BLaER1 (cell line): Measurements from ENCODE around the gene GRM8.

Experiments
- H3K27ac ChIP-seq: shearing (Covaris generic); formaldehyde crosslinking; 2 replicates; pipeline ENCODE4 v1.8.1; 2022
- H3K27me3 ChIP-seq: shearing (Covaris generic); formaldehyde crosslinking; 2 replicates; pipeline ENCODE4 v1.8.1; 2022
- H3K36me3 ChIP-seq: shearing (Covaris generic); formaldehyde crosslinking; 2 replicates; pipeline ENCODE4 v1.8.1; 2022
- H3K4me1 ChIP-seq: shearing (Covaris generic); formaldehyde crosslinking; 2 replicates; pipeline ENCODE4 v1.8.1; 2022
- H3K4me2 ChIP-seq: shearing (Covaris generic); formaldehyde crosslinking; 2 replicates; pipeline ENCODE4 v1.8.1; 2022
- H3K4me3 ChIP-seq: shearing (Covaris generic); formaldehyde crosslinking; 2 replicates; pipeline ENCODE4 v1.8.1; 2022
- H3K9ac ChIP-seq: shearing (Covaris generic); formaldehyde crosslinking; 2 replicates; pipeline ENCODE4 v1.8.1; 2022
- H3K9me3 ChIP-seq: shearing (Covaris generic); formaldehyde crosslinking; 2 replicates; pipeline ENCODE4 v1.8.1; 2022
- H4K20me1 ChIP-seq: shearing (Covaris generic); formaldehyde crosslinking; 2 replicates; pipeline ENCODE4 v1.8.1; 2022
- Cebpa-rat ChIP-seq: shearing (Covaris generic); IDR thresholded peaks from 2 replicates; pipeline ENCODE4 v1.8.1; 2022

Gene GRM8

DNA sequence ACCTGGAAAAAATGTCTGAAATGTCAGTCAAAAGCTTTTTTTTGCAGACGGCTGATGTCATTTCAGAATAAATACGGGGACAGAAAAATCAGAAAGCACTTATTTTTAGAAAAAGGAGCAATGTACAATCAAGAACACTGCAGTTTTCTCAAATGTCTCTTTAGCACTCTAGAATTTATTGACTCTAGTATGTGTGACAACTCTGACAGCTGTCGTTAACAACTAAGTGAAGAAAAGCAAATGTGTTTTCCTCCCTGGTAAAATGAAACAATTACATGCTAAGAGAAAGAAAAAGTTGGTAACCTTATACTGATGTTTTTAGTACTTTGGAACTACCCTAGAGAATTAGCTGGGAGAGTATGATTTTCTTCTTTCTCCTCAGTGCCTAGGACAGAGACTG lies 497.4 kb downstream of the GRM8 start:
- no peak overlapping the region for H3K9ac ChIP-seq
- no peaks in the 10 kb centered on the region for H3K4me1 ChIP-seq
- no peak overlapping the region for H3K4me3 ChIP-seq
- H3K27me3 ChIP-seq, result no peaks in the 10 kb centered on the region
- no peak for TF ChIP-seq Cebpa-rat
- H4K20me1 ChIP-seq, result no peaks in the 10 kb centered on the region
- no peaks in the 10 kb centered on the region for H3K36me3 ChIP-seq
- H3K4me2 ChIP-seq, result no peak overlapping the region
- no peak overlapping the region for H3K27ac ChIP-seq
- no peaks in the 10 kb centered on the region for H3K9me3 ChIP-seq

DNA sequence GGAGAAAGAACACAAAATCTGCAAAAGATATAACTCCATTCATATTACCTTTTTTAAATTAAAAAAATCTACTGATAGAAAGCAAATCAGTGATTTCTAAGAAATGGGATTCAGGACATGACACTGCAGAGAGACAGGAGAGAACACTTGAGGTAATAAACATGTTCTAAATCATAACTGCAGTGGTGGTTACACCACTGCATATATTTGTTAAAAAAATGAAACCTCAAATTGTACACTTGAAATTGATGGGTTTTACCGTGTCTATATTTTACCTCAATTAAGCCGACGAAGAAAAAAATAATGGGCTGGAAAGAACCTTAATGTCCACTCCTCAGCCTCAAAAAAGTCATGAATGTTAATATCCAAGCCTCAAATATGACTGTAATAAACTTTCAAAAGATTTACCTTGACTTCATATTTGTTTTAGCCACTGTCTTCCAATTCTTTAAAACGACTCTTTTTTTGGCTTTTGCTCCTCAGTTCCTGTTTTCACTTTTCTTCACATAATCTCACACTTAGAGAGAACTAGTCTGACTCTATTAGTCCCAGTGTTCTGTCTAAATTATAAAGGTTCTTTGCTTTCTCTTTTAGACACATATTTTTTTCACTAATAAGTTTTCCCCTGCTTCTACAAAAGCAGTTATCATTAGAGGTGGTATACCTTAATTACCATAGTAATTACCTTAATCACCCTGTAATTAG lies 502.4 kb downstream of the GRM8 start:
- H3K4me1 ChIP-seq, result no peaks in the 10 kb centered on the region
- no peak overlapping the region for H3K27ac ChIP-seq
- H3K9me3 ChIP-seq, result no peaks in the 10 kb centered on the region
- TF ChIP-seq Cebpa-rat, result no peak
- H3K4me2 ChIP-seq, result no peak overlapping the region
- H3K9ac ChIP-seq, result no peak overlapping the region
- no peak overlapping the region for H3K4me3 ChIP-seq
- no peaks in the 10 kb centered on the region for H3K36me3 ChIP-seq
- H3K27me3 ChIP-seq, result no peaks in the 10 kb centered on the region
- no peaks in the 10 kb centered on the region for H4K20me1 ChIP-seq

DNA sequence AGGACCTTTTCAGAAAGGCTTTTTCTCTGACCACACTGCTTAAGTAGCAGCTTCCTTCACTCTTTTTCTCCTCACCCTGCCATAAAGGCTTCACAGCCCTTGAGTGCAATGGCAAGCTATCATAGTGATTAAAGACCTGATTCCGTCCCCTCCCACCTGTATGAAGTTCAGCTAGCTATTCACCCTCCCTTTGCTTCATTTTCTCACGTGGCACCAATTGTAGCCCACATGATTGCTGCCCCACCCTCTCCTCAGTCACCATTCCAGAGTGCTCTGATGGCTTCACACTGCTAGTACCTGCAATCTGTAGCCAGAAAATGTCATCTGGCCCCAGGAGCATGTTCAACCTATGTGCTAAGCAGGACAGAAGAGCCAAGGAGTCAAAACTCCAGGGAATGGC lies 523.8 kb downstream of the GRM8 start:
- no peaks in the 10 kb centered on the region for H3K36me3 ChIP-seq
- no peak overlapping the region for H3K4me2 ChIP-seq
- H3K27ac ChIP-seq, result no peak overlapping the region
- H3K4me3 ChIP-seq, result no peak overlapping the region
- no peaks in the 10 kb centered on the region for H3K4me1 ChIP-seq
- H4K20me1 ChIP-seq, result no peaks in the 10 kb centered on the region
- no peaks in the 10 kb centered on the region for H3K27me3 ChIP-seq
- TF ChIP-seq Cebpa-rat, result no peak
- no peak overlapping the region for H3K9ac ChIP-seq
- H3K9me3 ChIP-seq, result no peaks in the 10 kb centered on the region

DNA sequence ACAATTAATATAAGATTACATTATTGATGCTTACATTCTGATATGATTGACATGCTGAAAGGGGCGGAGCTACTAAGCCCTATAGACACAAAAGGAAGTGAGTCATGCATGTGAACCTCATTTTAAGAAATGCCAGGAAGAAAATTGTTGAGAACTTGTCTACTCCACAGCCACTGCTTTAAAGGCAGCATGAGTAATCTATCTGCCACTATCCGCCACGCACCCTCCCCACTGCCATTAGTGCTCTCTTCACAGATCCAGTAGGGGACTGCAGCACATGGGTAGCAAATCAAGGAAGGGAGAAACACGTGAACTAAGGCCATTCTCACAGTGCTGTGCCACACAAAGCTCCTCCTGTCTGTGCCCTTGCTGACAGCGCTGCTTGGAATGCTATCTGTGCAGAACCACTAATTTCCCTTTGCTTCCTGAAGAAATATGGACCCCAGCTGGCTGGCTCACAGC lies 524.8 kb downstream of the GRM8 start:
- Histone ChIP-seq H3K27ac (no peak overlapping the region), H3K9me3 (no peaks in the 10 kb centered on the region), H3K4me1 (no peaks in the 10 kb centered on the region), H3K36me3 (no peaks in the 10 kb centered on the region), H3K9ac (no peak overlapping the region), H4K20me1 (no peaks in the 10 kb centered on the region), H3K27me3 (no peaks in the 10 kb centered on the region), H3K4me2 (no peak overlapping the region), H3K4me3 (no peak overlapping the region)
- TF ChIP-seq Cebpa-rat, result no peak

DNA sequence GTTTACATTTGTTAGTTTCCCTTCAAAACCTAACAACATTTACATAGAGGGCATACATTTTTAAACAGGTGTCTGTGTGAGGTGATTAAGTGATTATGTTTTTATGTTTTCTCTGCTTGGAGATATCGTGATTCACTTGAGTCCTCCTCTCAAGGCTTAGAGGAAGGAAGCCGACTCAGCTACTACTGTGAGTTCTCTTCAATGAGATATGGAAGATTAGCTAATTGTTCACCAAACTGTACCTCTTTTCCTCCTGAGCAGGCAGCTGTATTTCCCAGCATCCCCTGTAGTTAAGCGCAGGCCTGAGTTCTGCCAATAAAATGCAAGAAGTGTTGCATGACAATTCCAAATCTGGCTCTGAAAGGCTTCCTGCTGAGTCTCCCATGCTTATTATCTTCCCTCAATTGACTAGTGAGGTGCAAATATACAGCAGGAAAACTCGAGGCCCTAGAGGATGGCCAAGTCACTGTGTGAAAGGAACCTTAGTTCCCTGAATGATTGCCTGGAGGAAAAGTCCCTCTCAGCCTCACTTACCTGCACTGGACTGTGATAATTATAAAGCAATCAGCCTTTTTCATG lies 528.7 kb downstream of the GRM8 start:
- Histone ChIP-seq H3K4me3 (no peak overlapping the region), H3K4me1 (no peaks in the 10 kb centered on the region), H3K27me3 (no peaks in the 10 kb centered on the region), H3K27ac (no peak overlapping the region), H4K20me1 (no peaks in the 10 kb centered on the region), H3K4me2 (no peak overlapping the region), H3K9ac (no peak overlapping the region), H3K9me3 (no peaks in the 10 kb centered on the region), H3K36me3 (no peaks in the 10 kb centered on the region)
- no peak for TF ChIP-seq Cebpa-rat

DNA sequence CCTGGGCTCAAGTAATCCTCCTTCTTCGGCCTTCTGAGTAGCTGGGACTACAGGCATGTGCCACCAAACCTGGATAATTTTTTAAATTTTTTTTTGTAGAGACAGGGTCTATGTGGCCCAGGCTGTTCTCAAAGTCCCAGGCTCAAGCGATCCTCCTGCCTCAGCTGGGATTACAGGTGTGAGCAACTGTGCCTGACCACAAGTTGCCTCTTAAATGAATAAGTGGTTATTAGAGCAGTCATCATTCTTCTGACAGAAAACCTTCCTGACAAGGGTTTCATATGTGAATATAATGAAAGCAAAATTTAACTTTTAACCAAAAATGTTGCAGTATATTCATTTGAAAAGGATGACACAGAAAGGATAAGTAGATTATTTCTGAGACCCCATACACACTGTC lies 532.5 kb downstream of the GRM8 start:
- TF ChIP-seq Cebpa-rat, result no peak
- Histone ChIP-seq H3K27ac (no peak overlapping the region), H3K4me2 (no peak overlapping the region), H3K36me3 (no peaks in the 10 kb centered on the region), H3K4me1 (no peaks in the 10 kb centered on the region), H4K20me1 (no peaks in the 10 kb centered on the region), H3K27me3 (no peaks in the 10 kb centered on the region), H3K9ac (no peak overlapping the region), H3K4me3 (no peak overlapping the region), H3K9me3 (no peaks in the 10 kb centered on the region)

DNA sequence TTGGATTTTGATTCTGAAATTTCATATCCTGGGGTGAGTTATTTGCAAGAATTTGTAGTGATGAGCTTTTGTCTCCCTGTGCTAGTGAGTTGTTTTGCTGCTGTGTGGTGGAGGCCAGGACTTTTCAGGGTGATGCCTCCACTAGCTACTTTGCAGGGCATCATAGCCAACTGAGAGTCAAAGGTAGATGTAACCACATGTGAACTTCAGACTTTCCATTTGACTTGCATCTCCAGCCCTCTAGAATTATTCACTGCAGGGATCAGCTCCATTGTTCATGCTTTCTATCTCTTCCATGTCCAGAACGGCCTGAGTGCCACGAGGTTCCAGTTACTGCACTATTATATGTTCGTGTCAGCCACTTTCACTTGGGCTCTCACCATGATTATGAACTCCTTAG lies 534.3 kb downstream of the GRM8 start:
- no peaks in the 10 kb centered on the region for H4K20me1 ChIP-seq
- H3K36me3 ChIP-seq, result no peaks in the 10 kb centered on the region
- H3K9me3 ChIP-seq, result no peaks in the 10 kb centered on the region
- no peaks in the 10 kb centered on the region for H3K4me1 ChIP-seq
- H3K9ac ChIP-seq, result no peak overlapping the region
- no peak overlapping the region for H3K4me2 ChIP-seq
- no peaks in the 10 kb centered on the region for H3K27me3 ChIP-seq
- no peak overlapping the region for H3K4me3 ChIP-seq
- no peak for TF ChIP-seq Cebpa-rat
- H3K27ac ChIP-seq, result no peak overlapping the region

DNA sequence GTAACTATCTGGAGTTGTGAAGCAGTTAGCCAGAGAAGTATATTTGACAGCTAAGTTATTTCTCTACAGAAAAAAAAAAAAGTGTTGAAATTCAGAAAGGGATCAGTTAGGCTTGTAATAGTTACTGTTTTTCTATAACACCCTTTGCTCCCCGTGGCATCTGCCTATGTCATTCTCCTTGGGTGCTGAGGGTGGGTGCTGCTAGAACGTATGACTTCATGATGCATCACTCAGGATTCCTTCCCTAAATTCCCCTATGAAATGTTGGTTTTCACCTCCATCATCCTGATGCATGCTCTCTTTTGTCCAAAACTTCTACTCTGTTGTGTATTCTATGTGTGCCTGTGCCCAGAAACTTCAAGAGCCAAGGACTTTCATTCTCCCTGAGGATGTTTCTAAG lies 536.4 kb downstream of the GRM8 start:
- Histone ChIP-seq H3K9ac (no peak overlapping the region), H4K20me1 (no peaks in the 10 kb centered on the region), H3K27ac (no peak overlapping the region), H3K4me2 (no peak overlapping the region), H3K9me3 (peaks cover 6% of the 10 kb centered on the region), H3K4me3 (no peak overlapping the region), H3K27me3 (no peaks in the 10 kb centered on the region), H3K4me1 (no peaks in the 10 kb centered on the region), H3K36me3 (no peaks in the 10 kb centered on the region)
- no peak for TF ChIP-seq Cebpa-rat

DNA sequence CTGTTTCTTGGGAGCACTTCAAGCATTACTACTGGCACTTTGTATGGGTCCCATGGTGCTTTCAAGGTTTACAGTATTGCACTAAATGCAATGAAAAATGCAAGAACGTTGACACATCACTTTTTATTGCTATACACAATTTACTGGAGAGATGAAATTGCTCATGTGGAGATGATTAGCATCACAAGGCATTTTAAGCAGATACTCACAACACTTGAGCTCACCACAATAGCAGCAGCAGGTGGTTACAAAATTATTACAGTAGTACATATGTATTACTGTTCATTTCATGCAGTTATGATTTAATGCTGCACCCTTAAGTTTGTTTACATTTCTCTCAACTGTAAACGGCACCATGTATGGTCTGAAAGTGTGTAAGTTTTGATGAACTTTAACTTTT lies 537.7 kb downstream of the GRM8 start:
- Histone ChIP-seq H3K4me1 (no peaks in the 10 kb centered on the region), H3K27me3 (no peaks in the 10 kb centered on the region), H3K9me3 (peaks cover 15% of the 10 kb centered on the region), H4K20me1 (no peaks in the 10 kb centered on the region), H3K36me3 (no peaks in the 10 kb centered on the region), H3K27ac (no peak overlapping the region), H3K4me3 (no peak overlapping the region), H3K9ac (no peak overlapping the region), H3K4me2 (no peak overlapping the region)
- TF ChIP-seq Cebpa-rat, result no peak

DNA sequence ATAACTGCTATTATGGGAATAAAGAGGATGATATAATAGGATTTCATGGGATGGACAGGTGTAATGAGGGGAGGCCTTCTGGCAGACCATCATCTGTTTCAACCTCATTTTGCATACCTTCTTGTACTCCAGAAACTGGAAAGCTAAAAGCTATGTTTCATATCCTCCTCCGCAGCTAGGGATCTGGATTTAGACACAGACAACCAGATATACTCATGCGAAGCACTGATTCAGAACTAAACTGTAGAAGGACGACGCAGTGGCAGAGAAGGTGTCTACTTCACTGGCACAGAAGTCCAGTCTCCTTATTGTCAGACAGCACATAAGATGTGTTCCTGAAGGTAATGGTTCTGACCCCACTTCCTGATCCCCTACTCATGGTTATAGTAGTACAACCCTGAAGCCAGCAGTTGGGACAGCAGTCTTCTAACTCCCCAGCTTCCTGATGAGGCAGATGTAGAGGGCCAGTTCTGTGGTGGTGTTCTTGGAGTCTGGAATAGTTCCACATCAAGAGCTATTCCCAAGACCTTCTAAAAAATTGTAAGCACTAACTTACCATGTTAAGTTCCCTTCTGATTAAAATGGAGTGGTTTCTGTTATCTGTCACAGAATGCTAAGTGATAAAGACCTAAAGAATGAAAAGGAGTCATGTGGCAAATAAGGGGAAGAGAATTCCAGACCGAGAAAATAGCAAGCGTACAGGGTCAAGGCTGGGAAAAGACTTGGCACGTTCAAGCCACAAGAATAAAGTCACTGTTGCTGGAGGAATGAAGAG lies 550.3 kb downstream of the GRM8 start:
- TF ChIP-seq Cebpa-rat, result no peak
- Histone ChIP-seq H3K9me3 (peaks cover 10% of the 10 kb centered on the region; the same call in 1 of the 2 replicates), H3K4me2 (no peak overlapping the region), H3K27ac (no peak overlapping the region), H3K27me3 (no peaks in the 10 kb centered on the region), H3K9ac (no peak overlapping the region), H4K20me1 (no peaks in the 10 kb centered on the region), H3K4me3 (no peak overlapping the region), H3K4me1 (peaks cover 23% of the 10 kb centered on the region), H3K36me3 (no peaks in the 10 kb centered on the region)
